Epithelial cell of esophagus (primary cell): ENCODE results near the gene ZFR.
A peak's percentile ranks its signal among the peaks of the same experiment; 100 is the strongest.

Source experiments
- DNase-seq: peaks from one replicate; pipeline ENCODE4 v3.0.0; 2010; ENCODE audit warnings: low read depth
- H3K4me3 ChIP-seq: 2 replicates; pipeline ENCODE4 v1.5.1; 2011; ENCODE audit warnings: mild to moderate bottlenecking, low read length, control low read depth
- CTCF ChIP-seq: IDR thresholded peaks from 2 replicates; pipeline ENCODE4 v1.5.1; 2011; ENCODE audit warnings: low read depth, mild to moderate bottlenecking, low read length, control low read depth, inconsistent platforms; ENCODE audit not compliant: insufficient read depth; ENCODE audit errors: missing control alignments

ZFR gene

GRCh38 chr5:32394981-32395380 is 49.6 kb downstream of the ZFR start:
- TF ChIP-seq CTCF, result no peak
- H3K4me3 ChIP-seq, result no peak overlapping the region
- no peak for DNase-seq

GRCh38 chr5:32392039-32392438 is 52.5 kb downstream of the ZFR start:
- no peak for TF ChIP-seq CTCF
- no peak for DNase-seq
- no peak overlapping the region for H3K4me3 ChIP-seq

GRCh38 chr5:32390819-32391591 is 53.5 kb downstream of the ZFR start:
- no peak for TF ChIP-seq CTCF
- DNase-seq, result peak; percentile 65
- no peak overlapping the region for H3K4me3 ChIP-seq

- DNase-seq, result peak; percentile 73
- no peak overlapping the region for H3K4me3 ChIP-seq
- TF ChIP-seq CTCF, result no peak
These were observed 56.0 kb downstream of the ZFR start for GRCh38 chr5:32388432-32389129.

- no peak for TF ChIP-seq CTCF
- H3K4me3 ChIP-seq, result no peak overlapping the region
- DNase-seq, result no peak
These were observed 56.7 kb downstream of the ZFR start for GRCh38 chr5:32387841-32388240.

- no peak for DNase-seq
- TF ChIP-seq CTCF, result no peak
- H3K4me3 ChIP-seq, result no peak overlapping the region
These were observed 57.3 kb downstream of the ZFR start for GRCh38 chr5:32387211-32387610.
